ENCODE measurements around the gene AP2A1. TPM values are rescaled to one million over a fixed set of nuclear protein-coding genes. Genes with fewer than 3 reads are reported as not detected.

AP2A1 gene
- total and polyA plus RNA-seq, 2 donors (not counting 1 experiment from before 2014, with no cell fraction given), result 64.2 to 95.0 TPM

DNA sequence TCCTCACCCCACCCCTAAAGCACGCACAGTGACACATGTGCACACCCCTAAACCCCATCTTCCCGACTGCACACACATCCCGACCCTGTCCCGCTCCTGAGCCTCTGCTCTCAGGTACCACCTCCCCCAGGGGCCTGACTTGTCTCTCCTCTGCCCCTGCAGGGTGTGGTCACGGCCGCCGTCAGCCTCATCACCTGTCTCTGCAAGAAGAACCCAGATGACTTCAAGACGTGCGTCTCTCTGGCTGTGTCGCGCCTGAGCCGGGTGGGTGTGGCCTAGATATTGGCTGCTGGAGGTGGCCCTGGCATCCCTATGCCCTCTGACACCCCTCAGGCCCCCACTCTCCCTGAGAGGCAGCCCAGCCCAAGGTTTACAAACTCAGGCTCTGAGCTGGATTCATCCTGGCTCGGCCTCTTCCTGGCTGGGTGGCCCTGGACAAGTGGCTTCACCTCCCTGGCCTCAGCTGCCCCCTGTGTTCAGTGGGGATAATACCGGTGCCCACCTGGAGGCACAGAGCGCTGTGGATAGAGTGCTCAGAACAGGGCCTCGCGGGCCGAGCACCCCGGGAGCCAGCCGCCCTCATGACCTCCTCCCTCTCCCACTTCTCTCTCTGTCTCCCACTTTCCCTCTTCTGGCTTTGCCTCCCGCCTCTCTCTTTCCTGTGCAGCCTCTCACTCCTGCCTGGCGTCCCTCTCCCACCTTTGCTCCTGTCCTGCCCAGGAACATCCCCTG, 26.2 kb downstream of the AP2A1 start:
- DNase-seq (ENCODE audit: low read depth in 2 of 2), result no peak

DNA sequence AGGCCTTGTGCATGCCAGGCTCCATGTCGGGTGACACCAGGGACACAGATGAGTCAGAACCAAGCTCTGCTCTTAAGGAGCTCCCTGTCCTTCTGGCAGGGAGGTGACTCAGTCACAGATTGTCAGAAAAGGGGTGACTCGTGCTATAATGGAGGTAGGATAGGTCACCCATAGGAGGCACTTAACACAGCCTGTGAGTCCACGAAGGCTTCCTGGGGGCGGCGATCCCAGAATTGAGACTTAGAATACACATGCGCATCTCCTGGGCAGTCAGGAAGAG, 26.7 kb downstream of the AP2A1 start:
- peaks cover 33% of the 10 kb centered on the region for H3K36me3 ChIP-seq (ENCODE audit: control insufficient read depth, insufficient read depth, low read length)
- no peak overlapping the region for H2AFZ ChIP-seq (ENCODE audit: low read length)
- H3K4me3 ChIP-seq (replicated peaks in 1 of 4; ENCODE audit: control extremely low read depth in 1 of 4, insufficient read depth in 1 of 4, low read depth in 3 of 4, low read length in 4 of 4), result no peak overlapping the region

More for the DNA sequence above, 26.2 kb downstream of the AP2A1 start:
- H3K4me3 ChIP-seq (replicated peaks in 1 of 4; ENCODE audit: control extremely low read depth in 1 of 4, insufficient read depth in 1 of 4, low read depth in 3 of 4, low read length in 4 of 4), result no peak overlapping the region
- H3K27me3 ChIP-seq (ENCODE audit: control insufficient read depth, insufficient read depth, low read length), result no peaks in the 10 kb centered on the region
- no peaks in the 10 kb centered on the region for H4K20me1 ChIP-seq (ENCODE audit: control insufficient read depth, extremely low read depth, insufficient read depth, low read length)
- peaks cover 33% of the 10 kb centered on the region for H3K36me3 ChIP-seq (ENCODE audit: control insufficient read depth, insufficient read depth, low read length)
- H3K4me2 ChIP-seq (ENCODE audit: extremely low read depth, insufficient read depth, low read length), result no peak overlapping the region
- no peak overlapping the region for H3K9ac ChIP-seq (ENCODE audit: insufficient read depth, low read length)
- peaks cover 2% of the 10 kb centered on the region for H3K4me1 ChIP-seq (ENCODE audit: control insufficient read depth, extremely low read depth, insufficient read depth, low read length)
- no peaks in the 10 kb centered on the region for H3K9me3 ChIP-seq (ENCODE audit: control insufficient read depth, insufficient read depth, low read depth, low read length)
- no peak overlapping the region for H3K27ac ChIP-seq (ENCODE audit: insufficient read depth, low read length)
- H2AFZ ChIP-seq (ENCODE audit: low read length), result no peak overlapping the region
- peaks cover 12% of the 10 kb centered on the region for H3K79me2 ChIP-seq (ENCODE audit: control insufficient read depth, insufficient read depth, low read length)
- TF ChIP-seq, protein P1, sequence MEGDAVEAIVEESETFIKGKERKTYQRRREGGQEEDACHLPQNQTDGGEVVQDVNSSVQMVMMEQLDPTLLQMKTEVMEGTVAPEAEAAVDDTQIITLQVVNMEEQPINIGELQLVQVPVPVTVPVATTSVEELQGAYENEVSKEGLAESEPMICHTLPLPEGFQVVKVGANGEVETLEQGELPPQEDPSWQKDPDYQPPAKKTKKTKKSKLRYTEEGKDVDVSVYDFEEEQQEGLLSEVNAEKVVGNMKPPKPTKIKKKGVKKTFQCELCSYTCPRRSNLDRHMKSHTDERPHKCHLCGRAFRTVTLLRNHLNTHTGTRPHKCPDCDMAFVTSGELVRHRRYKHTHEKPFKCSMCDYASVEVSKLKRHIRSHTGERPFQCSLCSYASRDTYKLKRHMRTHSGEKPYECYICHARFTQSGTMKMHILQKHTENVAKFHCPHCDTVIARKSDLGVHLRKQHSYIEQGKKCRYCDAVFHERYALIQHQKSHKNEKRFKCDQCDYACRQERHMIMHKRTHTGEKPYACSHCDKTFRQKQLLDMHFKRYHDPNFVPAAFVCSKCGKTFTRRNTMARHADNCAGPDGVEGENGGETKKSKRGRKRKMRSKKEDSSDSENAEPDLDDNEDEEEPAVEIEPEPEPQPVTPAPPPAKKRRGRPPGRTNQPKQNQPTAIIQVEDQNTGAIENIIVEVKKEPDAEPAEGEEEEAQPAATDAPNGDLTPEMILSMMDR (conservative IDR thresholded peaks at IDR 0.05 in 1 of 2, IDR thresholded peaks at IDR 0.05 in 1 of 2; ENCODE audit: low read depth in 1 of 2, low read length in 2 of 2), result no peak
- no peak for TF ChIP-seq EZH2 (IDR thresholded peaks at IDR 0.05; ENCODE audit: low read length, missing control alignments)

DNA sequence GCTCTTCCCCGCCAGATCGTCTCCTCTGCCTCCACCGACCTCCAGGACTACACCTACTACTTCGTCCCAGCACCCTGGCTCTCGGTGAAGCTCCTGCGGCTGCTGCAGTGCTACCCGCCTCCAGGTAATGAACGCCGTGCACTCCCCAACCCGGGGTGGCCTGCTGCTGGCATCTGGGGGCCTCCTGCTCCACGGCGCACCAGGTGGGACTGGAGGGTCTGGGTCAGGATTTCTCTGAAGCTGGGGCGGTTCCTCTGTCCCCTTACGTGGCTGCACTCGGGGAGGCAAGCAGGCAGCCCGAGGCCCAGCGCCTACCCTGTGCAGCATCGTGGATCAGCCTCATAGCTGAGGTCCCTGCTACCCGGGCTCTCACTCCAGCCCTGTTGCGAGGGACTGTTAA, 28.8 kb downstream of the AP2A1 start:
- Histone ChIP-seq H2AFZ (ENCODE audit: low read length) (no peak overlapping the region), H3K9ac (ENCODE audit: insufficient read depth, low read length) (no peak overlapping the region), H3K27me3 (ENCODE audit: control insufficient read depth, insufficient read depth, low read length) (no peaks in the 10 kb centered on the region), H3K27ac (ENCODE audit: insufficient read depth, low read length) (no peak overlapping the region), H3K4me1 (ENCODE audit: control insufficient read depth, extremely low read depth, insufficient read depth, low read length) (peaks cover 2% of the 10 kb centered on the region), H3K36me3 (ENCODE audit: control insufficient read depth, insufficient read depth, low read length) (peaks cover 40% of the 10 kb centered on the region), H4K20me1 (ENCODE audit: control insufficient read depth, extremely low read depth, insufficient read depth, low read length) (no peaks in the 10 kb centered on the region), H3K4me3 (replicated peaks in 1 of 4; ENCODE audit: control extremely low read depth in 1 of 4, insufficient read depth in 1 of 4, low read depth in 3 of 4, low read length in 4 of 4) (no peak overlapping the region), H3K79me2 (ENCODE audit: control insufficient read depth, insufficient read depth, low read length) (no peaks in the 10 kb centered on the region), H3K9me3 (ENCODE audit: control insufficient read depth, insufficient read depth, low read depth, low read length) (no peaks in the 10 kb centered on the region), H3K4me2 (ENCODE audit: extremely low read depth, insufficient read depth, low read length) (no peak overlapping the region)
- DNase-seq (ENCODE audit: low read depth in 2 of 2), result no peak
- TF ChIP-seq, protein P1 (conservative IDR thresholded peaks at IDR 0.05 in 1 of 2, IDR thresholded peaks at IDR 0.05 in 1 of 2; ENCODE audit: low read depth in 1 of 2, low read length in 2 of 2), result no peak
- TF ChIP-seq EZH2 (IDR thresholded peaks at IDR 0.05; ENCODE audit: low read length, missing control alignments), result no peak

More for the DNA sequence above, 26.7 kb downstream of the AP2A1 start:
- no peak overlapping the region for H3K9ac ChIP-seq (ENCODE audit: insufficient read depth, low read length)
- no peak for TF ChIP-seq EZH2 (IDR thresholded peaks at IDR 0.05; ENCODE audit: low read length, missing control alignments)
- TF ChIP-seq, protein P1 (conservative IDR thresholded peaks at IDR 0.05 in 1 of 2, IDR thresholded peaks at IDR 0.05 in 1 of 2; ENCODE audit: low read depth in 1 of 2, low read length in 2 of 2), result no peak
- no peaks in the 10 kb centered on the region for H3K27me3 ChIP-seq (ENCODE audit: control insufficient read depth, insufficient read depth, low read length)
- no peak overlapping the region for H3K27ac ChIP-seq (ENCODE audit: insufficient read depth, low read length)
- H3K4me1 ChIP-seq (ENCODE audit: control insufficient read depth, extremely low read depth, insufficient read depth, low read length), result peaks cover 2% of the 10 kb centered on the region
- peaks cover 9% of the 10 kb centered on the region for H3K79me2 ChIP-seq (ENCODE audit: control insufficient read depth, insufficient read depth, low read length)
- H3K9me3 ChIP-seq (ENCODE audit: control insufficient read depth, insufficient read depth, low read depth, low read length), result no peaks in the 10 kb centered on the region
- H4K20me1 ChIP-seq (ENCODE audit: control insufficient read depth, extremely low read depth, insufficient read depth, low read length), result no peaks in the 10 kb centered on the region
- no peak overlapping the region for H3K4me2 ChIP-seq (ENCODE audit: extremely low read depth, insufficient read depth, low read length)
- no peak for DNase-seq (ENCODE audit: low read depth in 2 of 2)

Measured in fibroblast of lung (primary cell).